Measurements from ENCODE around the gene CFAP54. TPM values are rescaled to one million over a fixed set of nuclear protein-coding genes. Genes with fewer than 3 reads are reported as not detected.

Gene CFAP54
- total RNA-seq, 1 experiment from 2014 or later: 0.64 TPM

DNA sequence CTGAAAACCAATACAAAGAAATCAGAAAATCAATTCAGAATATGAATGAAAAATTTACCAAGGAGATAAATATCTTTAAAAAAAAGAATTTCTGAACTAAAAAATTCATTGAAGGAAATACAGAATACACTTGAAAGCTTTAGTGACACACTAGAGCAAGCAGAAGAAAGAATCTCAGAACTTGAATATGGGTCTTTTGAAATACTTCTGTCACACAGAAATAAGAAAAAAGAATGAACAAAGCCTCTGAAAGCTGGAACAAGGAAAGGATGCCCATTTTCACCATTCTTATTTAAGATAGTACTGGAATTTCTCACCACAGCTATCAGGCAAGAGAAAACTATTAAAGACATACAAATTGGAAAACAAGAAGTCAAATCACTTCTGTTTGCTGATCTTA lies 314.6 kb downstream of the CFAP54 start:
- H3K36me3 ChIP-seq (ENCODE audit: control insufficient read depth, insufficient read depth, low read length): no peaks in the 10 kb centered on the region
- no peak overlapping the region for H3K4me3 ChIP-seq (ENCODE audit: low read depth in 2 of 2, low read length in 2 of 2)
- ChIA-PET POLR2A (no interaction called here), CTCF (no interaction called here)
- H3K4me1 ChIP-seq (ENCODE audit: control insufficient read depth, insufficient read depth, low read length): no peaks in the 10 kb centered on the region
- in situ Hi-C loops (cut with HindIII; ENCODE audit: low pct_unique_long_range_greater_than_20kb, low sequenced_read_pairs) (no loop called here), intact Hi-C loops (cut with micrococcal nuclease; ENCODE audit: unreplicated experiment) (no loop called here)
- DNase-seq (ENCODE audit: low read depth, low spot score) (no peak), ATAC-seq (no peak)
- H3K27ac ChIP-seq (ENCODE audit: low read length): no peak overlapping the region
- no peaks in the 10 kb centered on the region for H3K27me3 ChIP-seq (ENCODE audit: control insufficient read depth, insufficient read depth, low read length)
- H3K9me3 ChIP-seq (ENCODE audit: control insufficient read depth, insufficient read depth, low read depth, low read length): no peaks in the 10 kb centered on the region; the same call in 1 of the 2 replicates
- TF ChIP-seq, protein P1, sequence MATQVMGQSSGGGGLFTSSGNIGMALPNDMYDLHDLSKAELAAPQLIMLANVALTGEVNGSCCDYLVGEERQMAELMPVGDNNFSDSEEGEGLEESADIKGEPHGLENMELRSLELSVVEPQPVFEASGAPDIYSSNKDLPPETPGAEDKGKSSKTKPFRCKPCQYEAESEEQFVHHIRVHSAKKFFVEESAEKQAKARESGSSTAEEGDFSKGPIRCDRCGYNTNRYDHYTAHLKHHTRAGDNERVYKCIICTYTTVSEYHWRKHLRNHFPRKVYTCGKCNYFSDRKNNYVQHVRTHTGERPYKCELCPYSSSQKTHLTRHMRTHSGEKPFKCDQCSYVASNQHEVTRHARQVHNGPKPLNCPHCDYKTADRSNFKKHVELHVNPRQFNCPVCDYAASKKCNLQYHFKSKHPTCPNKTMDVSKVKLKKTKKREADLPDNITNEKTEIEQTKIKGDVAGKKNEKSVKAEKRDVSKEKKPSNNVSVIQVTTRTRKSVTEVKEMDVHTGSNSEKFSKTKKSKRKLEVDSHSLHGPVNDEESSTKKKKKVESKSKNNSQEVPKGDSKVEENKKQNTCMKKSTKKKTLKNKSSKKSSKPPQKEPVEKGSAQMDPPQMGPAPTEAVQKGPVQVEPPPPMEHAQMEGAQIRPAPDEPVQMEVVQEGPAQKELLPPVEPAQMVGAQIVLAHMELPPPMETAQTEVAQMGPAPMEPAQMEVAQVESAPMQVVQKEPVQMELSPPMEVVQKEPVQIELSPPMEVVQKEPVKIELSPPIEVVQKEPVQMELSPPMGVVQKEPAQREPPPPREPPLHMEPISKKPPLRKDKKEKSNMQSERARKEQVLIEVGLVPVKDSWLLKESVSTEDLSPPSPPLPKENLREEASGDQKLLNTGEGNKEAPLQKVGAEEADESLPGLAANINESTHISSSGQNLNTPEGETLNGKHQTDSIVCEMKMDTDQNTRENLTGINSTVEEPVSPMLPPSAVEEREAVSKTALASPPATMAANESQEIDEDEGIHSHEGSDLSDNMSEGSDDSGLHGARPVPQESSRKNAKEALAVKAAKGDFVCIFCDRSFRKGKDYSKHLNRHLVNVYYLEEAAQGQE (IDR thresholded peaks at IDR 0.05; ENCODE audit: insufficient read depth in 1 of 2, low read depth in 2 of 2, low read length in 1 of 2): no peak
- TF ChIP-seq POLR2AphosphoS5 (IDR thresholded peaks at IDR 0.05; ENCODE audit: low read depth, low read length) (no peak), TCF7L2 (IDR thresholded peaks at IDR 0.05; ENCODE audit: low read depth, low read length) (no peak), SIN3A (IDR thresholded peaks at IDR 0.05; ENCODE audit: borderline replicate concordance, insufficient read depth, low read depth, low read length) (no peak)
- TF ChIP-seq, protein P2, sequence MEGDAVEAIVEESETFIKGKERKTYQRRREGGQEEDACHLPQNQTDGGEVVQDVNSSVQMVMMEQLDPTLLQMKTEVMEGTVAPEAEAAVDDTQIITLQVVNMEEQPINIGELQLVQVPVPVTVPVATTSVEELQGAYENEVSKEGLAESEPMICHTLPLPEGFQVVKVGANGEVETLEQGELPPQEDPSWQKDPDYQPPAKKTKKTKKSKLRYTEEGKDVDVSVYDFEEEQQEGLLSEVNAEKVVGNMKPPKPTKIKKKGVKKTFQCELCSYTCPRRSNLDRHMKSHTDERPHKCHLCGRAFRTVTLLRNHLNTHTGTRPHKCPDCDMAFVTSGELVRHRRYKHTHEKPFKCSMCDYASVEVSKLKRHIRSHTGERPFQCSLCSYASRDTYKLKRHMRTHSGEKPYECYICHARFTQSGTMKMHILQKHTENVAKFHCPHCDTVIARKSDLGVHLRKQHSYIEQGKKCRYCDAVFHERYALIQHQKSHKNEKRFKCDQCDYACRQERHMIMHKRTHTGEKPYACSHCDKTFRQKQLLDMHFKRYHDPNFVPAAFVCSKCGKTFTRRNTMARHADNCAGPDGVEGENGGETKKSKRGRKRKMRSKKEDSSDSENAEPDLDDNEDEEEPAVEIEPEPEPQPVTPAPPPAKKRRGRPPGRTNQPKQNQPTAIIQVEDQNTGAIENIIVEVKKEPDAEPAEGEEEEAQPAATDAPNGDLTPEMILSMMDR (IDR thresholded peaks at IDR 0.05): no peak
- BruUV-seq (replicated peaks): no TSS peak

DNA sequence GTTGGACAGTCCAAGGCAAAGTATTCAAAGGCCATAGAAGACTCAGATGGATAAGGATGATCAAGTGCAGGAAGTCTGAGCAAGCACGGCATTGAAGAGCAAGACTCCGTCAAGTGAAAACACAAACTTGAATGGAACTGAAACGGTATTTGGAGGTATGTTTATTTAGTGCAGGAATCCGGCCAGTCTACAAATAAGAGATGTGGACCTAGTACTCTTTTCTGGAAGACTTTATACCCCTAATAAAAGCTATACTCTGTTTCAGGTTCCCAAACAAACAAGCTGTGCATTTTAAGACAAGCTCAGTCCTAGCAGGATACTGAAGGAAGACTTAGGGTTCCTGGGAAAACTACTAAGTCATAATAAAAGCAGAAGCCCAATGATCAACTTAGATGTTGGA lies 316.9 kb downstream of the CFAP54 start:
- no TSS peak for BruUV-seq (replicated peaks)
- no peaks in the 10 kb centered on the region for H3K36me3 ChIP-seq (ENCODE audit: control insufficient read depth, insufficient read depth, low read length)
- H3K27ac ChIP-seq (ENCODE audit: low read length): no peak overlapping the region
- H3K4me1 ChIP-seq (ENCODE audit: control insufficient read depth, insufficient read depth, low read length): no peaks in the 10 kb centered on the region
- TF ChIP-seq TCF7L2 (IDR thresholded peaks at IDR 0.05; ENCODE audit: low read depth, low read length): no peak
- TF ChIP-seq, protein P2 (IDR thresholded peaks at IDR 0.05): no peak
- TF ChIP-seq SIN3A (IDR thresholded peaks at IDR 0.05; ENCODE audit: borderline replicate concordance, insufficient read depth, low read depth, low read length): no peak
- TF ChIP-seq, protein P1 (IDR thresholded peaks at IDR 0.05; ENCODE audit: insufficient read depth in 1 of 2, low read depth in 2 of 2, low read length in 1 of 2): no peak
- TF ChIP-seq POLR2AphosphoS5 (IDR thresholded peaks at IDR 0.05; ENCODE audit: low read depth, low read length): no peak
- intact Hi-C loops (cut with micrococcal nuclease; ENCODE audit: unreplicated experiment) (no loop called here), in situ Hi-C loops (cut with HindIII; ENCODE audit: low pct_unique_long_range_greater_than_20kb, low sequenced_read_pairs) (no loop called here)
- POLR2A ChIA-PET: no interaction called here
- no peak overlapping the region for H3K4me3 ChIP-seq (ENCODE audit: low read depth in 2 of 2, low read length in 2 of 2)
- no peak for DNase-seq (ENCODE audit: low read depth, low spot score)
- CTCF ChIA-PET: no interaction called here
- H3K27me3 ChIP-seq (ENCODE audit: control insufficient read depth, insufficient read depth, low read length): no peaks in the 10 kb centered on the region
- no peak for ATAC-seq
- no peaks in the 10 kb centered on the region; the same call in 1 of the 2 replicates for H3K9me3 ChIP-seq (ENCODE audit: control insufficient read depth, insufficient read depth, low read depth, low read length)
